A673 (cell line): Measurements from ENCODE around the gene CORO1A.
"Not testable (repeated sequence)": the region's sequence is repeated elsewhere in the genome, so short reads cannot be mapped to it uniquely, and the experiment has no call there.

Experiments
- EZH2 ChIP-seq: fragments of 200-600 bp; sonication (generic); IDR thresholded peaks from 2 replicates; pipeline ENCODE4 v1.6.1; 2017; ENCODE audit warnings: borderline replicate concordance, low read depth, mild to moderate bottlenecking, mixed read lengths, antibody characterized with exemption, low read length; ENCODE audit not compliant: poor library complexity, severe bottlenecking
- TF ChIP-seq, protein P1 (sequence below): fragments of 300-800, 200-600 bp; sonication (generic); conservative IDR thresholded peaks from 2 replicates; pipeline ENCODE4 v1.5.1; 2017; ENCODE audit warnings: low read depth, mild to moderate bottlenecking, antibody characterized with exemption, low read length, moderate library complexity, mixed read lengths

- TF ChIP-seq, protein P1, sequence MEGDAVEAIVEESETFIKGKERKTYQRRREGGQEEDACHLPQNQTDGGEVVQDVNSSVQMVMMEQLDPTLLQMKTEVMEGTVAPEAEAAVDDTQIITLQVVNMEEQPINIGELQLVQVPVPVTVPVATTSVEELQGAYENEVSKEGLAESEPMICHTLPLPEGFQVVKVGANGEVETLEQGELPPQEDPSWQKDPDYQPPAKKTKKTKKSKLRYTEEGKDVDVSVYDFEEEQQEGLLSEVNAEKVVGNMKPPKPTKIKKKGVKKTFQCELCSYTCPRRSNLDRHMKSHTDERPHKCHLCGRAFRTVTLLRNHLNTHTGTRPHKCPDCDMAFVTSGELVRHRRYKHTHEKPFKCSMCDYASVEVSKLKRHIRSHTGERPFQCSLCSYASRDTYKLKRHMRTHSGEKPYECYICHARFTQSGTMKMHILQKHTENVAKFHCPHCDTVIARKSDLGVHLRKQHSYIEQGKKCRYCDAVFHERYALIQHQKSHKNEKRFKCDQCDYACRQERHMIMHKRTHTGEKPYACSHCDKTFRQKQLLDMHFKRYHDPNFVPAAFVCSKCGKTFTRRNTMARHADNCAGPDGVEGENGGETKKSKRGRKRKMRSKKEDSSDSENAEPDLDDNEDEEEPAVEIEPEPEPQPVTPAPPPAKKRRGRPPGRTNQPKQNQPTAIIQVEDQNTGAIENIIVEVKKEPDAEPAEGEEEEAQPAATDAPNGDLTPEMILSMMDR, result not testable (repeated sequence)
- not testable (repeated sequence) for TF ChIP-seq EZH2
Observed at GRCh38 chr16:30207063-30207704, 23.8 kb downstream of the CORO1A start.
